K562 (cell line): ENCODE results near the gene SP2. TPM values are rescaled to one million over a fixed set of nuclear protein-coding genes. Genes with fewer than 3 reads are reported as not detected.

Experiments used
- CSDE1 ChIP-seq, 2 experiments: fragments of 450-650 bp; IDR thresholded peaks; 2 replicates each; pipeline ENCODE4 v1.6.1; 2016; ENCODE audit warnings: mild to moderate bottlenecking in 1 of 2
- E2F8 ChIP-seq: fragments of 450-650 bp; IDR thresholded peaks from 2 replicates; pipeline ENCODE4 v1.7.1; 2018; ENCODE audit warnings: mild to moderate bottlenecking, low read depth; ENCODE audit not compliant: partially characterized antibody
- FOXA3 ChIP-seq, 2 experiments: fragments of 450-650 bp in 1 of 2; sonication (generic) in 1 of 2; formaldehyde crosslinking; IDR thresholded peaks in 1 of 2; conservative IDR thresholded peaks in 1 of 2; 2 replicates each; pipeline versions ENCODE4 v1.4.0 to v1.8.0; 2020 to 2022; ENCODE audit warnings: mild to moderate bottlenecking in 2 of 2, missing genetic modification reagents in 1 of 2
- POLR2H ChIP-seq: IDR thresholded peaks from 2 replicates; pipeline ENCODE4 v1.6.1; 2016; ENCODE audit warnings: missing genetic modification characterization, low read depth, mild to moderate bottlenecking, control low read depth, missing compliant biosample characterization, moderate library complexity
- PRMT5 ChIP-seq: sonication (generic); formaldehyde crosslinking; IDR thresholded peaks from 2 replicates; pipeline ENCODE4 v1.5.0; 2020; ENCODE audit warnings: missing genetic modification reagents
- RBM15 ChIP-seq: fragments of 200-400 bp; formaldehyde crosslinking; IDR thresholded peaks from 2 replicates; pipeline ENCODE4 v1.6.1; 2018; ENCODE audit warnings: mild to moderate bottlenecking, low read length, moderate library complexity; ENCODE audit not compliant: insufficient read depth
- SPI1 ChIP-seq: IDR thresholded peaks from 2 replicates; pipeline ENCODE4 v1.6.1; 2011; ENCODE audit warnings: low read depth, low read length, control low read depth, borderline replicate concordance
- ZBTB11 ChIP-seq, 3 experiments: fragments of 200-800 bp in 1 of 3; fragments of 250-450 bp in 1 of 3; fragments of 450-650 bp in 1 of 3; sonication (Bioruptor Pico) in 1 of 3; sonication (Bioruptor generic) in 1 of 3; formaldehyde crosslinking in 1 of 3; IDR thresholded peaks; 2 replicates each; pipeline versions ENCODE4 v1.6.1 to v1.8.0; 2016 to 2022; ENCODE audit warnings: mild to moderate bottlenecking in 2 of 3, missing genetic modification characterization in 2 of 3, missing compliant biosample characterization in 1 of 3, moderate library complexity in 1 of 3
- polyA plus RNA-seq, 8 experiments: library from polyadenylated mRNA; depleted of rRNA in 4 of 8; stranded (reverse) in 5 of 8; unstranded in 3 of 8; fragments of >200 nt; fragmentation: Nextera tagmentation in 2 of 8; fragmentation: Illumina TruSeq in 1 of 8; extraction: Ambion mirVana in 2 of 8; extraction: Trizol in 1 of 8; gene quantifications; 2 replicates each; pipeline versions ENCODE4 v1.2.1 to v1.2.3, GENCODE V29; 2011 to 2014; ENCODE audit warnings: inconsistent platforms in 1 of 8, missing spikeins in 1 of 8
- total RNA-seq, 7 experiments: library from RNA; depleted of rRNA in 6 of 7; stranded (reverse); fragments of >200 nt in 6 of 7; fragmentation: Illumina TruSeq in 2 of 7; extraction: Trizol in 2 of 7; gene quantifications; 2 replicates each; pipeline versions ENCODE4 v1.2.1 to v1.2.3, GENCODE V29; 2011 to 2021; ENCODE audit warnings: low replicate concordance in 1 of 7
- TF ChIP-seq, protein P1 (sequence below): sonication (generic); formaldehyde crosslinking; IDR thresholded peaks from 2 replicates; pipeline ENCODE4 v1.8.0; 2022; ENCODE audit warnings: missing genetic modification reagents, mild to moderate bottlenecking, borderline replicate concordance
- TF ChIP-seq, protein P2 (sequence below): fragments of 250-450 bp; sonication (Bioruptor Pico); IDR thresholded peaks from 2 replicates; pipeline ENCODE4 v1.8.0; 2022; ENCODE audit warnings: inconsistent platforms, mild to moderate bottlenecking, moderate library complexity, borderline replicate concordance

Gene SP2
- total and polyA plus RNA-seq, 9 of the 15 experiments (the other 6 are each of a cell fraction or from before 2014, with no cell fraction given), result 0.77 to 22.3 (median 2.3) TPM

- TF ChIP-seq FOXA3 (CRISPR knock-in tag; conservative IDR thresholded peaks at IDR 0.05 in 1 of 2, IDR thresholded peaks at IDR 0.05 in 1 of 2) (peak in 1 of 2 experiments; percentile 69; a peak in 2 of 4 replicates), SPI1 (peak; percentile 93), PRMT5 (CRISPR knock-in tag) (no peak), CSDE1 (IDR thresholded peaks at IDR 0.05) (no peak), E2F8 (peak; percentile 99), POLR2H (tag) (peak; percentile 39; the same call in 1 of the 2 replicates), RBM15 (no peak), ZBTB11 (CRISPR knock-in tag; IDR thresholded peaks at IDR 0.05) (peak in 2 of 3 experiments; percentile 28 to 78; a peak in 3 of 6 replicates)
- TF ChIP-seq, protein P1, sequence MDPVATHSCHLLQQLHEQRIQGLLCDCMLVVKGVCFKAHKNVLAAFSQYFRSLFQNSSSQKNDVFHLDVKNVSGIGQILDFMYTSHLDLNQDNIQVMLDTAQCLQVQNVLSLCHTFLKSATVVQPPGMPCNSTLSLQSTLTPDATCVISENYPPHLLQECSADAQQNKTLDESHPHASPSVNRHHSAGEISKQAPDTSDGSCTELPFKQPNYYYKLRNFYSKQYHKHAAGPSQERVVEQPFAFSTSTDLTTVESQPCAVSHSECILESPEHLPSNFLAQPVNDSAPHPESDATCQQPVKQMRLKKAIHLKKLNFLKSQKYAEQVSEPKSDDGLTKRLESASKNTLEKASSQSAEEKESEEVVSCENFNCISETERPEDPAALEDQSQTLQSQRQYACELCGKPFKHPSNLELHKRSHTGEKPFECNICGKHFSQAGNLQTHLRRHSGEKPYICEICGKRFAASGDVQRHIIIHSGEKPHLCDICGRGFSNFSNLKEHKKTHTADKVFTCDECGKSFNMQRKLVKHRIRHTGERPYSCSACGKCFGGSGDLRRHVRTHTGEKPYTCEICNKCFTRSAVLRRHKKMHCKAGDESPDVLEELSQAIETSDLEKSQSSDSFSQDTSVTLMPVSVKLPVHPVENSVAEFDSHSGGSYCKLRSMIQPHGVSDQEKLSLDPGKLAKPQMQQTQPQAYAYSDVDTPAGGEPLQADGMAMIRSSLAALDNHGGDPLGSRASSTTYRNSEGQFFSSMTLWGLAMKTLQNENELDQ (CRISPR knock-in tag), result peak; percentile 67; the same call in 1 of the 2 replicates
- TF ChIP-seq, protein P2, sequence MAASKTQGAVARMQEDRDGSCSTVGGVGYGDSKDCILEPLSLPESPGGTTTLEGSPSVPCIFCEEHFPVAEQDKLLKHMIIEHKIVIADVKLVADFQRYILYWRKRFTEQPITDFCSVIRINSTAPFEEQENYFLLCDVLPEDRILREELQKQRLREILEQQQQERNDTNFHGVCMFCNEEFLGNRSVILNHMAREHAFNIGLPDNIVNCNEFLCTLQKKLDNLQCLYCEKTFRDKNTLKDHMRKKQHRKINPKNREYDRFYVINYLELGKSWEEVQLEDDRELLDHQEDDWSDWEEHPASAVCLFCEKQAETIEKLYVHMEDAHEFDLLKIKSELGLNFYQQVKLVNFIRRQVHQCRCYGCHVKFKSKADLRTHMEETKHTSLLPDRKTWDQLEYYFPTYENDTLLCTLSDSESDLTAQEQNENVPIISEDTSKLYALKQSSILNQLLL, result no peak
These were observed 74.9 kb downstream of the SP2 start, which contains the start of gene CDK5RAP3 (continued) for GRCh38 chr17:47970725-47971499.
